Chondrocyte (in vitro differentiated cells): ENCODE results near the gene CABP4. TPM values are rescaled to one million over a fixed set of nuclear protein-coding genes. Genes with fewer than 3 reads are reported as not detected.

Experiments used
- DNase-seq: peaks from one replicate; pipeline ENCODE4 v3.0.0; 2021; ENCODE audit warnings: mixed read lengths, low spot score
- H3K27ac Mint-ChIP-seq: one replicate; pipeline ENCODE4 v1.8.0; 2021; ENCODE audit warnings: mild to moderate bottlenecking, moderate library complexity, mixed read lengths; ENCODE audit not compliant: unreplicated experiment
- H3K27me3 Mint-ChIP-seq: 2 replicates; pipeline ENCODE4 v1.8.0; 2021; ENCODE audit warnings: low read depth, mixed read lengths
- H3K36me3 Mint-ChIP-seq: 2 replicates; pipeline ENCODE4 v1.8.0; 2021; ENCODE audit warnings: low read depth, mixed read lengths
- H3K4me1 Mint-ChIP-seq: 2 replicates; pipeline ENCODE4 v1.8.0; 2021; ENCODE audit warnings: low read depth, mild to moderate bottlenecking, mixed read lengths
- H3K4me3 Mint-ChIP-seq: one replicate; pipeline ENCODE4 v1.8.0; 2021; ENCODE audit warnings: mild to moderate bottlenecking, moderate library complexity, mixed read lengths; ENCODE audit not compliant: unreplicated experiment
- H3K9me3 Mint-ChIP-seq: 2 replicates; pipeline ENCODE4 v1.8.0; 2021; ENCODE audit warnings: low read depth, mixed read lengths
- total RNA-seq: library from RNA; stranded (reverse); gene quantifications from 3 replicates; pipeline ENCODE4 v1.2.1, GENCODE V29; 2021
- TF ChIP-seq, protein P1 (sequence below): fragments of 200-600 bp; sonication (generic); IDR thresholded peaks from 2 replicates; pipeline ENCODE4 v1.5.0; 2021; ENCODE audit warnings: antibody characterized with exemption, mild to moderate bottlenecking, moderate library complexity

The CABP4 gene
- total RNA-seq, 1 donor from 2014 or later: not detected

DNA sequence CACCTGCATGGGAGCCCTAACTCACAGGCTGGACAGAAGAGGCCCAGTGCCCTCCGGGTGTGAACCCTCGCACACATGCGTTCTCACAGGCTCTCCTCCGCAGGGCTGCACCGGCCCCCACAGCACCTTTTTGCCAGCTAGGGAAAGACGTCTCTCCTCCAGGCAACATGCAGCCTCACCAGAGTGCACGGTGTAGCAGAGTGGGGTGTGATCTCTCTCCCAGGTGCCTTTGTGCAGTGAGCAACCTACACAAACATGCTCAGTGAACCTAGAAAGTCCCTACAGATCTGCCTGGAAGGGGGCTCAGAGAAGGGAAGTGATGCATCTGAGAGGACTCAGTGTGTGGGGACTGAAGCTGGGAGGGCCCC lies 43.4 kb upstream of the CABP4 start:
- no peak overlapping the region for H3K27ac Mint-ChIP-seq
- H3K36me3 Mint-ChIP-seq: peaks cover 1% of the 10 kb centered on the region
- TF ChIP-seq, protein P1, sequence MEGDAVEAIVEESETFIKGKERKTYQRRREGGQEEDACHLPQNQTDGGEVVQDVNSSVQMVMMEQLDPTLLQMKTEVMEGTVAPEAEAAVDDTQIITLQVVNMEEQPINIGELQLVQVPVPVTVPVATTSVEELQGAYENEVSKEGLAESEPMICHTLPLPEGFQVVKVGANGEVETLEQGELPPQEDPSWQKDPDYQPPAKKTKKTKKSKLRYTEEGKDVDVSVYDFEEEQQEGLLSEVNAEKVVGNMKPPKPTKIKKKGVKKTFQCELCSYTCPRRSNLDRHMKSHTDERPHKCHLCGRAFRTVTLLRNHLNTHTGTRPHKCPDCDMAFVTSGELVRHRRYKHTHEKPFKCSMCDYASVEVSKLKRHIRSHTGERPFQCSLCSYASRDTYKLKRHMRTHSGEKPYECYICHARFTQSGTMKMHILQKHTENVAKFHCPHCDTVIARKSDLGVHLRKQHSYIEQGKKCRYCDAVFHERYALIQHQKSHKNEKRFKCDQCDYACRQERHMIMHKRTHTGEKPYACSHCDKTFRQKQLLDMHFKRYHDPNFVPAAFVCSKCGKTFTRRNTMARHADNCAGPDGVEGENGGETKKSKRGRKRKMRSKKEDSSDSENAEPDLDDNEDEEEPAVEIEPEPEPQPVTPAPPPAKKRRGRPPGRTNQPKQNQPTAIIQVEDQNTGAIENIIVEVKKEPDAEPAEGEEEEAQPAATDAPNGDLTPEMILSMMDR: no peak
- H3K4me1 Mint-ChIP-seq: peaks cover 9% of the 10 kb centered on the region
- no peak overlapping the region for H3K4me3 Mint-ChIP-seq
- H3K9me3 Mint-ChIP-seq: no peaks in the 10 kb centered on the region
- DNase-seq: no peak
- peaks cover 11% of the 10 kb centered on the region for H3K27me3 Mint-ChIP-seq

DNA sequence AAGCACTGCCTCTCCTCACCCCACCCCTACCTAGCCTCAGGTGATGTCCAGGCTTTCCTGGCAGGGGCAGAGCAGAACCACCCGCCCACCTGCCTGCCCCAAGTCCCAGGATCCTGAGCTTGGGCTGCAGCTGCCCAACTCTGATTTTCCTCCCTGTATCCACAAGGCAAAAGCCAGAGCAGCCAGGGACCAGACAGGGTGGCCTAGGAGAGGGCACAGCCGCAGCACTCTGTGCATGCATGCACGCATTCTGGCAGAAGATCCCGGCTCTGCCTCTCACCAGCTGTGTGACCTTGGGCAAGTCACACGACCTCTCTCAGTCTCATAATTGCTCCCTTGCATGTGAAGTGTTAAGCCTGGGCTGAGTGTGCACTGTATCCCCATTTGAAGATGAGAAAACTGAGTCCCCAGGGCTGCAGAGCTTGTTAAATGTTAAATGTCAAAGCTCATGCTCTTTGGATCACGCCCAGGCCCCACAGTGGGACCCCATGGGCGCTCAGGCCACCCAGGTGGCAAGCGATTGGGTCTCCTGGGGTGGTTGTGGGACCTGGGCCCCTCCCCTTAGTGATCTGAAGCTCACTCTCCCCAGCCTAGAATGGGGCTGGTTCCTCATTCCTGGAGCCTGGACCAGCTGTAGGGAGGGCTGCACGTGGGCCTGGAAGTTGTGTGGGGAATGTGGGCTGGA lies 42.5 kb upstream of the CABP4 start:
- no peak overlapping the region for H3K4me3 Mint-ChIP-seq
- no peak overlapping the region for H3K27ac Mint-ChIP-seq
- peaks cover 13% of the 10 kb centered on the region for H3K4me1 Mint-ChIP-seq
- peaks cover 1% of the 10 kb centered on the region for H3K36me3 Mint-ChIP-seq
- DNase-seq: no peak
- TF ChIP-seq, protein P1: no peak
- H3K9me3 Mint-ChIP-seq: no peaks in the 10 kb centered on the region
- H3K27me3 Mint-ChIP-seq: peaks cover 11% of the 10 kb centered on the region

DNA sequence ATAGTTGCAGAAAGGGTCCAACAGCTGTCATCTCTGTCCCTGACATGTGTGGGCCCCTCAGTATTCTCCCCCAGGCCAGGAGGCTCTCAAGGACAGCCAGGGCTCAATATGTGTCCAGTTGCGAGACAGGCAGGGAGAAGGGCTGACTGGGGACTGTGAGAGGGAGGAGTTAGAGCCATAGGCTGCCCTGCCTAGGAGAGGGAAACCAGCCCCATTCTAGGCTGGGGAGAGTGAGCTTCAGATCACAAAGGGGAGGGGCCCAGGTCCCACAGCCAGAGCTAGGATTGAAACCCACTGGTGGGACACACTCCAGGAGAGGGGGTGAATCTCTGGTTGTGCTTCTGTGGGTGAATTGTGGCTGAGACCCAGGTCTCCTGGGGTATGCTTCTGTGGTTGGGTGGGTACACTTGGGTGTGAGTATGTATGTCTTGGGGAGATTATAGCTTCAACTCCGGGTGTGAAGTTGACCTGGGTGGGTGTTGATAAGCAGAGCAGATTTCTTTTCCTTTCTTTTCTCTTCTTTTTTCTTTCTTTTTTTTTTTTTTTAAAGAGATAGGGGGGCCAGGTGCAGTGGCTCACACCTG lies 41.8 kb upstream of the CABP4 start:
- TF ChIP-seq, protein P1: no peak
- Mint-ChIP-seq H3K27me3 (peaks cover 11% of the 10 kb centered on the region), H3K4me3 (no peak overlapping the region), H3K9me3 (no peaks in the 10 kb centered on the region), H3K36me3 (peaks cover 1% of the 10 kb centered on the region), H3K27ac (no peak overlapping the region), H3K4me1 (peaks cover 13% of the 10 kb centered on the region)
- DNase-seq: no peak

DNA sequence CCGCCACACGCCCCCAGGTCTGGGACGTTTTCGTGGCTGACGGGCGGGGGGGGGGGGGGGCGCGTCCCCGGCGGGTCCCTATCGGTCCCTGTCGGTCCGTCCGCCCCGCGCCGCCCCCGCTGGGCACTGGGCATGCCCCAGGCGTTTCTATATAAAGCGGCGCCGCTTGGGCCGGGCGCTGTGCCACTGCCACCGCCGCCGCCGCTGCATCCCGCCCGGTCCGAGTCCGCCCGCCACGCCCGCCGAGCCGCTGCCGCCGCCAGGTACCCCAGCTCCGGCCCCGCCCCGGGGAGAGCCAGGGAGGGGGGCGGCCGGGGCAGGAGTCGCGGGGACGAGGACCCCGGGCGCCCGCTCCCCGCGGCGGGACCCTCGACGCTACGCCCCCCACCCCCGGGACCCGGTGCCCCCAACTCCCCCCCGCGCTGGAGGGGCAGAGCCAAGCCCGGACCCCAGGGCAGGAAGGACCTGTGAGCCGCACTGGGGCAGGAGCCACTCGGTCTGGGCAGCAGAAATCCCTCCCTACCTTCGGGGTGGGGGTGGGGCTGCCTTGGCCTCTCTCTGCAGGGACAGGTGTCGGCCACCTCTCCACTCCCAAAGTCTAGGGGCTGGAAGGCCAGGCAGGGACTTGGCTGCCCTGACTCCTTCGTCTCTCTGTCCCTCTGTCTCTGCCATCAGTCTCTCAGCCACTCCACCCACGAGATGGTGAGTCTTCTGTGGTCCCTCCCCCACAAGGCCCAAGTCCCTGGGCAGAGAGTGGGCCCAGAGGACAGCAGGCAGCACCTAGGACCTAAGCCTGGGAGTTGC lies 39.5 kb upstream of the CABP4 start, which contains the start of gene CARNS1:
Gene CARNS1 (plus strand): TSS at position 178 of the 804 bp plus-strand sequence. CDS start 522 bp downstream, at position 700.
- TF ChIP-seq, protein P1: no peak
- Mint-ChIP-seq H3K27ac (no peak within 1 kb of the TSS), H3K36me3 (peaks cover 1% of the 10 kb centered on the region), H3K4me3 (peak within 1 kb of the TSS; percentile 56), H3K9me3 (no peaks in the 10 kb centered on the region), H3K27me3 (peaks cover 9% of the 10 kb centered on the region), H3K4me1 (peaks cover 13% of the 10 kb centered on the region)
- DNase-seq: no peak
